Ishikawa (cell line): ENCODE results near the gene PEAK1.

Experiments
- CEBPB ChIP-seq: IDR thresholded peaks from 2 replicates; pipeline ENCODE4 v1.6.1; 2012
- CREB1 ChIP-seq: IDR thresholded peaks from 2 replicates; pipeline ENCODE4 v1.6.1; 2012; ENCODE audit warnings: low read depth
- EGR1 ChIP-seq: IDR thresholded peaks from 2 replicates; pipeline ENCODE4 v1.6.1; 2012
- EP300 ChIP-seq: IDR thresholded peaks from 2 replicates; pipeline ENCODE4 v1.6.1; 2012; ENCODE audit warnings: borderline replicate concordance
- NFIC ChIP-seq: IDR thresholded peaks from 2 replicates; pipeline ENCODE4 v1.6.1; 2012
- RAD21 ChIP-seq: IDR thresholded peaks from 2 replicates; pipeline ENCODE4 v1.6.1; 2012; ENCODE audit warnings: low read depth
- TAF1 ChIP-seq: IDR thresholded peaks from 2 replicates; pipeline ENCODE4 v1.6.1; 2012; ENCODE audit warnings: low read depth, mild to moderate bottlenecking
- TCF12 ChIP-seq: IDR thresholded peaks from 2 replicates; pipeline ENCODE4 v1.6.1; 2012; ENCODE audit warnings: low read depth
- YY1 ChIP-seq: IDR thresholded peaks from 2 replicates; pipeline ENCODE4 v1.6.1; 2012; ENCODE audit warnings: low read depth
- TF ChIP-seq, protein P1 (sequence below): IDR thresholded peaks from 2 replicates; pipeline ENCODE4 v1.6.1; 2012
- TF ChIP-seq, protein P2 (sequence below): IDR thresholded peaks from 2 replicates; pipeline ENCODE4 v1.6.1; 2012
- TF ChIP-seq, protein P3 (sequence below): IDR thresholded peaks from 2 replicates; pipeline ENCODE4 v1.6.1; 2012; ENCODE audit warnings: low read depth, mild to moderate bottlenecking

GRCh38 chr15:77456746-77457145 lies 36.8 kb upstream of the PEAK1 start:
- no peak for TF ChIP-seq YY1
- TF ChIP-seq, protein P1, sequence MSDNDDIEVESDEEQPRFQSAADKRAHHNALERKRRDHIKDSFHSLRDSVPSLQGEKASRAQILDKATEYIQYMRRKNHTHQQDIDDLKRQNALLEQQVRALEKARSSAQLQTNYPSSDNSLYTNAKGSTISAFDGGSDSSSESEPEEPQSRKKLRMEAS, result no peak
- no peak for TF ChIP-seq TAF1
- TF ChIP-seq RAD21, result no peak
- no peak for TF ChIP-seq CREB1
- no peak for TF ChIP-seq EP300
- TF ChIP-seq, protein P2, sequence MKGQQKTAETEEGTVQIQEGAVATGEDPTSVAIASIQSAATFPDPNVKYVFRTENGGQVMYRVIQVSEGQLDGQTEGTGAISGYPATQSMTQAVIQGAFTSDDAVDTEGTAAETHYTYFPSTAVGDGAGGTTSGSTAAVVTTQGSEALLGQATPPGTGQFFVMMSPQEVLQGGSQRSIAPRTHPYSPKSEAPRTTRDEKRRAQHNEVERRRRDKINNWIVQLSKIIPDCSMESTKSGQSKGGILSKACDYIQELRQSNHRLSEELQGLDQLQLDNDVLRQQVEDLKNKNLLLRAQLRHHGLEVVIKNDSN, result no peak
- TF ChIP-seq EGR1, result no peak
- TF ChIP-seq, protein P3, sequence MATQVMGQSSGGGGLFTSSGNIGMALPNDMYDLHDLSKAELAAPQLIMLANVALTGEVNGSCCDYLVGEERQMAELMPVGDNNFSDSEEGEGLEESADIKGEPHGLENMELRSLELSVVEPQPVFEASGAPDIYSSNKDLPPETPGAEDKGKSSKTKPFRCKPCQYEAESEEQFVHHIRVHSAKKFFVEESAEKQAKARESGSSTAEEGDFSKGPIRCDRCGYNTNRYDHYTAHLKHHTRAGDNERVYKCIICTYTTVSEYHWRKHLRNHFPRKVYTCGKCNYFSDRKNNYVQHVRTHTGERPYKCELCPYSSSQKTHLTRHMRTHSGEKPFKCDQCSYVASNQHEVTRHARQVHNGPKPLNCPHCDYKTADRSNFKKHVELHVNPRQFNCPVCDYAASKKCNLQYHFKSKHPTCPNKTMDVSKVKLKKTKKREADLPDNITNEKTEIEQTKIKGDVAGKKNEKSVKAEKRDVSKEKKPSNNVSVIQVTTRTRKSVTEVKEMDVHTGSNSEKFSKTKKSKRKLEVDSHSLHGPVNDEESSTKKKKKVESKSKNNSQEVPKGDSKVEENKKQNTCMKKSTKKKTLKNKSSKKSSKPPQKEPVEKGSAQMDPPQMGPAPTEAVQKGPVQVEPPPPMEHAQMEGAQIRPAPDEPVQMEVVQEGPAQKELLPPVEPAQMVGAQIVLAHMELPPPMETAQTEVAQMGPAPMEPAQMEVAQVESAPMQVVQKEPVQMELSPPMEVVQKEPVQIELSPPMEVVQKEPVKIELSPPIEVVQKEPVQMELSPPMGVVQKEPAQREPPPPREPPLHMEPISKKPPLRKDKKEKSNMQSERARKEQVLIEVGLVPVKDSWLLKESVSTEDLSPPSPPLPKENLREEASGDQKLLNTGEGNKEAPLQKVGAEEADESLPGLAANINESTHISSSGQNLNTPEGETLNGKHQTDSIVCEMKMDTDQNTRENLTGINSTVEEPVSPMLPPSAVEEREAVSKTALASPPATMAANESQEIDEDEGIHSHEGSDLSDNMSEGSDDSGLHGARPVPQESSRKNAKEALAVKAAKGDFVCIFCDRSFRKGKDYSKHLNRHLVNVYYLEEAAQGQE, result no peak
- no peak for TF ChIP-seq TCF12
- no peak for TF ChIP-seq NFIC
- no peak for TF ChIP-seq CEBPB
